GM18873 (cell line): ENCODE results near the gene RYR2.
"Not testable (repeated sequence)": the region's sequence is repeated elsewhere in the genome, so short reads cannot be mapped to it uniquely, and the experiment has no call there.

Source experiments
- ATAC-seq: cut with Tn5 transposase; IDR thresholded peaks from one replicate; pipeline ENCODE4 v1.9.1; 2021; ENCODE audit warnings: mild to moderate bottlenecking, moderate library complexity, moderate number of reproducible peaks; ENCODE audit not compliant: unreplicated experiment, low FRiP score

RYR2 gene

GRCh38 chr1:237070519-237070918 is 28.5 kb downstream of the RYR2 start:
- ATAC-seq: no peak

GRCh38 chr1:237071641-237072420 is 29.8 kb downstream of the RYR2 start:
- no peak for ATAC-seq

DNA sequence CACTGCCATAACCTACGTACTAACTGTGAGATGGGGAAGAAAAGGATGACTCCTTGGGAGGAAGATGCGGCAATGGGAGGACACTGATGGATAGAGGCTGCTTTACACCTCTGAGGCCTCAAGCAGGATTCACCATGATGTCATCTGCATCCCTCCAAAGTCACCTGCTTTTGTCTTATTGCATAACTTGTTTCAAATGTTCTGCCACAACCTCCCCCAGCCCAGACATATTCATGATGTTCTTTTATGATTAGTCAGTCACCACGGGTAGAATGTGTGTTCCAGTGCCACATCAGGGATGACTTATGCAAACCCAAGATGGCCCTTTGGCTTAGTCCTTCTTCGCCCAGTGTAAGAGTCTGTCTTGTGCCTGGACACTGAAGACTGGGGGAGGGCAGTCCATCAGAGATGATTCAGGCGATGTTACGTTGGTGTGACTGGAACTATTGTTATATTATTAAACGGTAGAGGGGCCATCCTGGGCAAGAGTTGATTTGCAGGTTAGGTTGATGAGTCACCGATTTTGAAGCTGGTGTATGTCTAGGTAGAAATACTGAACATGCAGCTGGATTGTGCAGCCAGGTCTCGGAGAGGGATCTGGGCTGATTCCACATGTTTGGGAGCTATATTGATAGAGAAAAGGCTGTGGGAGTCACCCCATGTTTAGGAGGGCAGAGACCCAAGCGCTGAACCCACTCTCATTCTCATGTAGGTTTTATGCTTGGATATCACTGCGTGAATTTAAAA is 32.6 kb downstream of the RYR2 start:
- no peak for ATAC-seq

DNA sequence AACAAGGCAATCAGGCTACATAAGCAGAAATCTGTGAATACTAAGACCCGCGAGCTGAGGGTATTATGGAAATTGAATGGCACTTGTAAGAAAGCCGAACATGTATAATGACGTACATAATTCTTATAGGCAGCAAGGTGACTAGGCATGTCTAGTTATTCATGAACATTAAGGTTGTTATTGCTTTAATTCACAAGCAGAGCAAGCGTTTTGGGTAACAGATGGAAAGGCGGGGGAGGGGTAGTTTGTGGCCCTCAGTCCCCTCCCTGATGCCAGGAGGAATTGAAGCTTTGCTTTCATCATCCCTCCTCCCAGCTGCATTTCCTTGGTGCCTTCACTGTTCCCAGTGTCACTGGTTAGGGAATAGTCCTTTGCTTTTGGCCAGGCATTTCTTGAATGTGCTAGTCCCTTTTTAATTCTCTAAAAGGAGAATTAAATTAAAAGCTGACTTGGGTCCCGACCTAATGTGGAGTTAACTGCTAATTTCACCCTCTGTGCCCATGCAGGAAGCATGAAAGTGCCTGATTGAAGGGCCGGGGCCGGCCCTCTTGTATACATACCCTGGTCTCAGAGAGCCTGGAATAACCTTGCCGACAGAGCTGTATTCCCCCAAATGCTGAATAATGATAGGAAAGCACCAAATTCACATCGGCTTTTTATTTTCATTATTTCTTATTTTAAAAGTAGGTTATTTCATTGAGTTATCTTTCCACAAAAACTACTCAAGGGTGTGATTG is 42.5 kb downstream of the RYR2 start:
- ATAC-seq: no peak

DNA sequence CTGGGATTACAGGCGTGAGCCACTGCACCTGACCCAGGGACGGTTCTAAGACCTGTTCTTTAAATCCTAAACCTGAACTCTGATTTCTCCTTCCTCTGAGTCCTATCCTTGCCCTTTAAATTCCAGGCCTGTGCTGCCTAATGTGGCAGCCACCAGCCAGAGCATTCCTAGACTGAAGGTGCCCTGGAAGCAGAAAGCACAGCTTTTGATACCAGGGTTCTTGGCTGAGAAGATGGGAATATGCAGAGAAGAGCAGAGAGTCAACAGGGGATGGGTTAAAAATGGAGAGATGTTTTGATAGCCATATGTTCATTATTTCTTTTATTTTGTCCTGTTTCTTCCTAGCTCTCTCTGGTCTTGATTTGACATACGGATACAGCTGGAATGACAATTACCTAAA is 49.7 kb downstream of the RYR2 start:
- ATAC-seq: no peak

- no peak for ATAC-seq
These were observed 51.7 kb downstream of the RYR2 start for GRCh38 chr1:237093691-237094090.

DNA sequence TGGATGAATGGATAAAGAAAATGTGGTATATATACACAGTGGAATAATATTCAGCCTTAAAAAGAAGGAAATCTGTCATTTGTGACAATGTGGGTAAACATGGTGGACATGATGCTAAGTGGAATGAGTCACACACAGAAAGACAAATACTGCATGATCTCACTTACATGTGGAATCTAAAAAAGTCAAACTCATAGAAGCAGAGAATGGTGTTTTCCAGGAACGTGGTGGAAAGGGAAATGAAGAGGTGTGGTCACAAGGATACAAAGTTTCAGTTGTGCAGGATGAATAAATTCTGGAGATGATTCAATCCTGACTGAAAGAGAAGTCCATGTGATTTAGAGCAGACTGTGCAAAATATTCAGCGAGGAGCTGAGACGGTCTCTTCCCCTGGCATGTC is 56.6 kb downstream of the RYR2 start:
- ATAC-seq: no peak

DNA sequence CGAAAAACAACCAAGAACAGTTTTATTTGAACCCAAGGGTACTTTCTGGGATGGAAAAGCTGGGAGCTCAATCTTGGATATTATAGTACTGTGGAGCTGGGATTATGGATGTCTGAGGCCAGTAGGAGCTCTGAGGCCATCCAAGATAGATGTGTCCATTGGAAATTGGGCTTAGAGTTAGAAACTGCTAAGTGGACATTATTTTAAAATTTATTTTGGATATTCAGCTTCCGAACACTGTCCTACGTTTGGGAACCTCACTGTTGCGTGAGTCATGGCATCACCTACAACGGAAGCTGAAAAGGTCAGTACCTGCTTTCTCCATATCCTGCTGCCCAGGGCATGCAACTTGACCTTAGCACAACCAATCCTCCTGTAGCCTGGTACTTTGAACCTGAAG is 61.0 kb downstream of the RYR2 start:
- no peak for ATAC-seq

GRCh38 chr1:237104096-237104495 is 62.1 kb downstream of the RYR2 start:
- no peak for ATAC-seq

GRCh38 chr1:237105826-237106225 is 63.8 kb downstream of the RYR2 start:
- no peak for ATAC-seq

- no peak for ATAC-seq
These were observed 66.5 kb downstream of the RYR2 start for GRCh38 chr1:237108297-237109040.

GRCh38 chr1:237111807-237112206 is 69.8 kb downstream of the RYR2 start:
- ATAC-seq: no peak

GRCh38 chr1:237112663-237113062 is 70.7 kb downstream of the RYR2 start:
- no peak for ATAC-seq

GRCh38 chr1:237115035-237115434 is 73.1 kb downstream of the RYR2 start:
- ATAC-seq: no peak

DNA sequence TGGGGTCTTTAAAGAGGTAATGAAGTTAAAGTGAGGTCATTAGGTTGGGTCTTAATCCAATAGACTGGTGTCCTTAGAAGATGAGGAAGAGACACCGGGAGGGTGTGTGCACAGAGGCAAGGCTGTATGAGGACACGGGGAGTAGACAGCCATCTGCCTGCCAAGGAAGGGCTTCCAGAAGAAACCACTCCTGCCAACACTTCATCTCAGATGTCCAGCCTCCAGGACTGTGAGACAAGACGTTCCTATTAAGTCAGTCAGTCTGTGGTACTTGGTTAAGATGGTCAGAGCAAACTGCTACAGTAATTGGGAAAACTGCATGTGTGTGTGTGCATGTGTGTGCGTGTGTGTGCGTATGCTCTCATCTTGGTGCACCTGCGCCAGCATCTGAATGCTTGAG is 77.1 kb downstream of the RYR2 start:
- no peak for ATAC-seq

DNA sequence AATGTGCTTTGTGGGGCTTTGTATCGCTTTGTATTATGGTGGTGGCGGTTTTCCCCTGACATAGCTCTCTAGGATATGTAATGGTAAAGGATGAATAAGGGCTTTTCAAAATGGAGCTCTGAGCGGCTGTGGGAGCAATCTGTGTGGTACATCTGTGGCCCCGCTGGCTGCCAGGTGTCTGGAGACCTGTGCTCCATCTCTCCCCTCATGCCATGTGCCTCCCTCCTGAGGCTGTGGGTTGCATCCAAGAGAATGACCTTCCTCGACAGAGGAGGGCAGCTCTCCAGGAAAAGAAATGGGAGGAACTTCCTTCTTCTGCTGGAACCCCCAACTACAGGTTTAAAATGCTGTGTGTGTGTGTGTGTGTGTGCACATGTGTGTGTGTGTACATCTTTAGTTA is 78.7 kb downstream of the RYR2 start:
- ATAC-seq: no peak

- no peak for ATAC-seq
These were observed 83.0 kb downstream of the RYR2 start for GRCh38 chr1:237124856-237125462.

DNA sequence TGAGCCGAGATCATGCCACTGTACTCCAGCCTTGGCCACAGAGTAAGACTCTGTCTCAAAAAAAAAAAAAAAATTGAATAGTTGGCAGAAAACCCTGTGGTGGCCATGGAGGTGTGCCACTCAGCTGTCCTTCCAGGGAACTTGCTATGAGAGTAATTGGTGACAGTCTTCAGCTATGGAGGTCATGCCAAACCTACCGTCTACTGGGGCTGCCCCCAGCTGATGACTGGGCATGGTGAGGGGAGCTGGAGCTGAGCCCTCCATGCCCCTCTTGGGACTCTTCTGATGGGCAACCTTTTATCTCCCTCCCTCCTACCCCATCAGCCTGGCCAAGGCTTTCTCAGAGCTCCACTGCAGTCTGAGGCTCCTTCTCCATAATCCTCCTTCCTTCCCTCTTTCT is 84.2 kb downstream of the RYR2 start:
- no peak for ATAC-seq

- not testable (repeated sequence) for ATAC-seq
These were observed 85.3 kb downstream of the RYR2 start for GRCh38 chr1:237127301-237127700.

GRCh38 chr1:237133921-237134320 is 91.9 kb downstream of the RYR2 start:
- ATAC-seq: no peak
